ENCODE results near the gene RC3H1.

- no peak for TF ChIP-seq USF2 (IDR thresholded peaks at IDR 0.05; ENCODE audit: low read length)
- no peak for TF ChIP-seq YY1 (IDR thresholded peaks at IDR 0.05; ENCODE audit: low read depth, low read length)
- TF ChIP-seq CEBPB (IDR thresholded peaks at IDR 0.05; ENCODE audit: low read depth, low read length) = no peak
- TF ChIP-seq SIRT6 (IDR thresholded peaks at IDR 0.05; ENCODE audit: low read length) = no peak
- TF ChIP-seq POLR2A (IDR thresholded peaks at IDR 0.05; ENCODE audit: control extremely low read depth in 1 of 2, low read depth in 2 of 2, low read length in 2 of 2) = no peak
- TF ChIP-seq MAX (IDR thresholded peaks at IDR 0.05) = no peak
- TF ChIP-seq CTBP2 (IDR thresholded peaks at IDR 0.05; ENCODE audit: borderline replicate concordance, insufficient read depth, insufficient read length, low read length) = no peak
- no peak for TF ChIP-seq CTCF (IDR thresholded peaks at IDR 0.05; ENCODE audit: control extremely low read depth in 1 of 3, insufficient read depth in 1 of 3, low read depth in 1 of 3, low read length in 3 of 3)
- TF ChIP-seq NRF1 (IDR thresholded peaks at IDR 0.05; ENCODE audit: low read depth, low read length) = no peak
- no peak for TF ChIP-seq EZH2 (IDR thresholded peaks at IDR 0.05; ENCODE audit: low read depth, low read length, severe bottlenecking)
- no peak for TF ChIP-seq SP2 (IDR thresholded peaks at IDR 0.05; ENCODE audit: low read length)
- no peak for TF ChIP-seq RAD21 (IDR thresholded peaks at IDR 0.05 in 1 of 2, conservative IDR thresholded peaks at IDR 0.05 in 1 of 2; ENCODE audit: low read depth in 2 of 2, low read length in 2 of 2)
- no peak for TF ChIP-seq BCL11A (IDR thresholded peaks at IDR 0.05; ENCODE audit: low read depth in 2 of 2, low read length in 2 of 2)
Observed at GRCh38 chr1:174003867-174004266, 18.3 kb downstream of the RC3H1 start.

Measured in H1 (cell line).